CD4-positive, alpha-beta T cell treated with Interleukin-15 for 4 hours (primary cell): Measurements from ENCODE around the gene RALY.
"Not testable (repeated sequence)": the region's sequence is repeated elsewhere in the genome, so short reads cannot be mapped to it uniquely, and the experiment has no call there.

Experiments used
- DNase-seq: peaks from one replicate; pipeline ENCODE4 v3.0.0-alpha.2; 2020; ENCODE audit warnings: low spot score

RALY gene

GRCh38 chr20:34105978-34106675 lies 112.4 kb downstream of the RALY start:
- no peak for DNase-seq

- DNase-seq = peak; percentile 39
Measured at GRCh38 chr20:34108616-34109174, 115.0 kb downstream of the RALY start.

DNA sequence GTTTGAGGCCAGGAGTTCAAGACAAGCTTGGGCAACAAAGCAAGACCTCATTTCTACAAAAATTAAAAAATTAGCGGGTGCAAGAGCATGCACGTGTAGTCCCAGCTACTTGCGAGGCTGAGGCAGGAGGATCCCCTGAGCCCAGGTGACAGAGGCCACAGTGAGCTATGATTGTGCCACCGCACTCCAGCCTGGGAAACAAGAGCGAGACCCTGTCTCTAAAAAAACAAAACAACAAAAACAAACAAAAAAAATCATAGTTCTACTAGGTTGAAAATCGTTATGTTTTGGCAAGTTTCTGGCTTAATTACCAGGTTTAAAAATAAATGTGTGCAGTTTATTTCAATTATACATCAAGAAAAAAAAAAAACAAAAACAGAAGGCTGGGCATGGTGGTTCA lies 115.7 kb downstream of the RALY start:
- DNase-seq = no peak

- DNase-seq = no peak
Measured at GRCh38 chr20:34110025-34110744, 116.5 kb downstream of the RALY start.

DNA sequence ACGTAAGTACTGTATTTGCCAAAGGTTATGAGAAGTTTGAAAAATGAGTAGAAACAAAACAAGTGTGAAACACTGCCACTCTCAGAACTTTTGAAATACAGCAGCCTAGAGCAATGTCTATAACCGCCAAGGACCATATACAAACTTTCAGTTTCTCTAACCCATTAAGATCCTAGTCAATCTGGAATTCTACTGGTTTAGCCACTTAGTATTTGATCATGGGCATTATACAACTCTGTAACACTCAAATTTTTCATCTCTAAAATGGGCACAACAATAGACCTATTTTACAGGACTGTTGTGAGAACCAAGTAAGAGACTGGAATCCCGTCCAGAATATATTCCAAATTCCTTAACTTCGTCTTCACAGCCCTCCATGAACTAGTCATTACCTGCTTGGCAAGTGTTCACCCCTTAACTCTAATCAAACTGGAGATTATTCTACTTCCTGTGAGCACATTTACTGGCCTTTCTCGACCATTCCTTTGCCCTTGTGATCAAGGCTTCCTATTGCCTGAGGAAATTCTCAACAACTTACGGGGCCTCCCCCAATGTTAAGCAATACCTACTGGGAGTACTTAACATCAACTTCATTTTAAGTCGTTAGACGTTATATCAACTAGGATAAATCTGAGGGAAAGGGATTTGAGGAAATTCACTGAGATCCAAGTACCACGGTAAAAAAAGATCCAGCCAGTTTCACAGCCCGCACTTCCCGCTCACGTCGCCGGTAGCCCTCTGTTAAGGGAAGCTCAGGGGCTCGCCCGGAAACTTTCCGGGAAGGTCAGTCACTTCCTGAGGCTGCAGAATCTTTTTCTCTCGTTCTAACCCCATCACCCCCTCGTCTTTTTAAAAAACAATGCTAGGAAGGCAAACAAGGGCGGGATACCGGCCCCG lies 117.3 kb downstream of the RALY start:
- DNase-seq = peak; percentile 15

- peak; percentile 97 for DNase-seq
Measured at GRCh38 chr20:34111702-34112599, 118.2 kb downstream of the RALY start, which contains the start of gene EIF2S2. TSS of gene EIF2S2 (minus strand) at chr20:34112243. CDS start at chr20:34112110, 133 bp downstream.

- DNase-seq = no peak
Measured at GRCh38 chr20:34112600-34113101, 118.9 kb downstream of the RALY start.

DNA sequence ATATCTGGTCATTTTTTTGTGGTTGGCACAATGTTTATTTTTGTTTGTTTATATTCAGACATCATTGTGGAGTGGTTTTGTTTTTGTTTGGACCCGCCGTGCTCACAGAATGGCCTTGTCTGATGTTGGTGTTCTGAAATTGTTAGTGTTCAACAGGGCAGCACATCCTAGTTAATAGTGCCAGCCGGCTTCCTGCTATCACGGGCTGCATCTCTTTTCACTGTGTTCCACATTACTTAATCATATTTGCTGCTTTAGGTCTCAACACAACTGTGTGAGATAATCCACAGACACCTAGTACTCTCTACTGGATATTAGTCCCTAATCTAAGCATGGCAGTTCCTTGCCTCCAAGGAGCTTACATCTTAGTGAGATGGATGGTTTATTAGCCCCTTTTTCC lies 121.1 kb downstream of the RALY start:
- no peak for DNase-seq

DNA sequence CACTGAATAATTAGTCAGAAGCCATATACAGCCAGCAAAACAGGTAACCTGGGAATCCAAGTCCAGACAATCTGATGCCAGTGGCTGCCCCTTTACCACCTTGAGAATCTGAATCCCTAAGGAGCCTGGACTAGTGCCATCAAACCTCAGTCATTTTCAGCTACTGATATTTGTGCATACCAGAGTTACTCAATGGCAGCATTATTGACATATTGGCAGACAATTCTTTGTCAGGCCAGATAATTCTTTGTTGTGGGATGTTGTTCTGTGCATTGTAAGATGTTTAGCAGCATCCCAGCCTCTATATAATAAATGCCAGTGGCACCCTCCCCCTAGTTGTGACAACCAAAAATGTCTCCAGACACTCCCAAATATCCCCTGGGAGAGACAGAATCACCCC lies 121.5 kb downstream of the RALY start:
- DNase-seq = no peak

DNA sequence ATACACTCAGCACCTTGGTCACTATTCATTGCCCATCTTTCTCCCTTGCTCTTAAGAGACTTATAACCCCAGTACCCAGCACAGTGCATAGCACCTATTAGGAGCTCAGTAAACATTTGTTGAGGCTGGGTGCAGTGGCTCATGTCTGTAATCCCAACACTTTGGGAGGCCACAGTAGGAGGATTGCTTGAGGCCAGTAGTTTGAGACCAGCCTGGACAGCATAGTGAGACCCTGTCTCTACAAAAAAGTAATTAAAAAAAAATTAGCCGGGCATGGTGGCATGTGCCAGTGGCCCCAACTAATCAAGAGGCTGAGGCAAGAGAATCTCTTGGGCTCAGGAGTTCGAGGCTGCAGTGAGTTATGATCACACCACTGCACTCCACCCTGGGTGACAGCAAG lies 126.5 kb downstream of the RALY start:
- no peak for DNase-seq

- DNase-seq = no peak
Measured at GRCh38 chr20:34122274-34122980, 128.7 kb downstream of the RALY start.

DNA sequence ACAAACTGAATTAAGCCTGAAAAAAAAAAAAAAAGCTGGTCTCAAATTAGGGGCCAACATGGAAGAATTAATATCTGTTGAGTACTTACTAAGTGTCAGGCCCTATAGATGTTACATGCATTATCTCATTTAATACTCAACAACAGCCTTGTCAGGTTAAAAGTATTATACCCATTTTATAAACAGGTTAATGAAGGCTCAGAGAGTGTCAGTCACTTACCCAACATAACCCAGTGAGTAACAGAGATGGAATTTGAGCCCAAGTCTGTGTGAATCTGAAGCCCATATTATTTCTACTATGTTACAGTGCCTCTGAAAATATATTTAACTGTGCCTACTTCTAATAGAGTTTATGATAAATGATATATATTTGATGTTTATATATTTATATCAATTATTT lies 129.6 kb downstream of the RALY start:
- no peak for DNase-seq

DNA sequence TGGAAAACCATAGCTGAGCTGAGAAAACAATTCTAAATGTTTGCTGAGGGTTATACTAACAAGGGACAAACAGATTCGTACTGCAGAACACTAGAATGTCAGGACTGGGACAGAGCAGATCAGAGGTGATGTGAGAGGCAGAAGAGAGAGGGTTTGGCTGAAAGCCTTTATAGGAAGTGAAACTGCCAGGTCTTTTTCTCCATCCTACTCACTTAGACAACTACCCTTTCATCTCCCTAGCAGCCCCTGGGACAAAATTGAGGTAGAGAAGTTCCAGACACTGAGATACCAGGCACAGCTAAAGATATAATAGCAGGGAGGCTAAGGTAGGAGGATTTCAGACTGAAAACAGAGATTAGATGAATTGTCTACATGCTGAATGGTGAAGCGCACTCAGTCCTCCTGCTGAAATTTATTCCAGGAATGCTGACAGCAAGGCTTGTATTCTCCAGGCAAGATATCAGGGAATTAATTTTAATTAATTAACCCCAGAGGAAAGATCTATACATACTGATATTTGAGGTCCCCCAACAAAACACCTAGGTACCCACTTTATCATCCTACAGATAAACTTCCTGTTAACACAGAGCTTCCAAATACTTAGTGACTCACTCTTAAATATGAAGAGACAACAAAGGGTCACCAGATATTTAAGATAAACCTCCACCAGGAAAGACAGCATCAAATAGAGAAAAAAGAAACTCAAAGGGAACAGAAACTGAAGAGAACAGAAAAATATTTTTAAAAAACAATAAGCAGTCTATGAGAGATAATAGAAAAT lies 130.9 kb downstream of the RALY start:
- DNase-seq = no peak

DNA sequence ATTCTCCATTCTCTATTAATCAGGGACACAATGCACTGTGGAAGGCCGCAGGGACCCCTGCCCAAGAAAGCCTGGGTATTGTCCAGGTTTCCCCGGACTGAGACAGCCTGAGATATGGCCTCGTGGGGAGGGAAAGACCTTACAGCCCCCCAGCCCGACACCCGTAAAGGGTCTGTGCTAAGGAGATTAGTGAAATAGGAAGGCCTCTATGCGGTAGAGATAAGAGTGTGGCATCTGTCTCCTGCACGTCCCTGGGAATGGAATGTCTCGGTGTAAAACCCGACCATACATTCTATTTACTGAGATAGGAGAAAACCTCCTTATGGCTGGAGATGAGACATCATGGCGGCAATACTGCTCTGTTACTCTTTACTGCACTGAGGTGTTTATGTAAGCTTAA lies 134.1 kb downstream of the RALY start:
- DNase-seq = no peak

DNA sequence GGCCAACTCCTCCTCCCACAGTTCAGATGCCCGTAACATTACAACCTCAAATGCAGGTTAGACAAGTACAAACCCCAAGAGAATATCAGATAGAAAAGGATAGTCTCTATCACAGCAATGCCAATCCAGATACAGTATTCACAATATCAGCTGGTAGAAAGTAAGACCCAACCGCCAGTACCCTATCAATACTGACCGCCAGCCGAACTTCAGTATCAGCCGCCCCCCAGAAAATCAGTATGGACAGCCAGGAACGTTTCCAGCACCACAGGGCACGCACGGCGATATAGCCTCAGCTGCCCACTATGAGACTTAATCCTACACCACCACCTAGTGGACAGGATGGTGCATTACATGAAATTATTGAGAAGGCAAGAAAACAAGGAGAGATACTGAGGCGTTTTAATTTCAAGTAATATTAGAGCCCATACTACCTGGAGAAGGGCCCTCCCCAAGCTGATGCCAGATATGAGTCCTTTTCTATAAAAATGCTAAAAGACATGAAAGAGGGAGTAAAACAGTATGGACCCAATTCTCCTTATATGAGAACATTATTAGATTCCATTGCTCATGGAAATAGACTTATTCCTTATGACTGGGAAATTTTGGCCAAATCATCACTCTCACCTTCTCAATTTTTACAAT lies 135.9 kb downstream of the RALY start:
- DNase-seq = peak; percentile 77

- no peak for DNase-seq
Measured at GRCh38 chr20:34131491-34131890, 137.8 kb downstream of the RALY start.

- not testable (repeated sequence) for DNase-seq
Measured at GRCh38 chr20:34132491-34132890, 138.8 kb downstream of the RALY start.

- DNase-seq = not testable (repeated sequence)
Measured at GRCh38 chr20:34132943-34133342, 139.2 kb downstream of the RALY start.

DNA sequence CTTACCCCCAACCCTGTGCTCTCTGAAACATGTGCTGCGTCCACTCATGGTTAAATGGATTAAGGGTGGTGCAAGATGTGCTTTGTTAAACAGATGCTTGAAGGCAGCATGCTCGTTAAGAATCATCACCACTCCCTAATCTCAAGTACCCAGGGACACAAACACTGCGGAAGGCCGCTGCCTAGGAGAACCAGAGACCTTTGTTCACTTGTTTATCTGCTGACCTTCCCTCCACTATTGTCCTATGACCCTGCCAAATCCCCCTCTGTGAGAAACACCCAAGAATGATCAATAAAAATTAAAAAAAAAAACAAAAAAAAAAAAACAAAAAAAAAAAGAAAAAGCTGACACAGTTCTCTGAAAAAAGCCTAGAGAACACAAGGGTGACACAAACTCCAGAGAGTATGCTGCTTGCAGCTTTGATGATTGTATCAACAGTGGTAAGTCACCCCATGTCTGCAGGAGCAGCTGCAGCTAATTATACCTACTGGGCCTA lies 139.7 kb downstream of the RALY start:
- not testable (repeated sequence) for DNase-seq
